Body of pancreas (tissue), 4 donors: ENCODE measurements around the gene ERBB2.

Experiments
- CTCF ChIP-seq, 7 experiments: fragments of 450-650 bp in 4 of 7; fragments of 200-600 bp in 3 of 7; sonication (generic) in 3 of 7; IDR thresholded peaks; one replicate each; pipeline ENCODE4 v1.5.1; 2016 to 2019; ENCODE audit warnings: antibody characterized with exemption in 7 of 7
- POLR2A ChIP-seq, 3 donors: fragments of 450-650 bp; IDR thresholded peaks; one replicate each; pipeline ENCODE4 v1.6.1; 2016; ENCODE audit warnings: antibody characterized with exemption in 3 of 3, mild to moderate bottlenecking in 2 of 3

DNA sequence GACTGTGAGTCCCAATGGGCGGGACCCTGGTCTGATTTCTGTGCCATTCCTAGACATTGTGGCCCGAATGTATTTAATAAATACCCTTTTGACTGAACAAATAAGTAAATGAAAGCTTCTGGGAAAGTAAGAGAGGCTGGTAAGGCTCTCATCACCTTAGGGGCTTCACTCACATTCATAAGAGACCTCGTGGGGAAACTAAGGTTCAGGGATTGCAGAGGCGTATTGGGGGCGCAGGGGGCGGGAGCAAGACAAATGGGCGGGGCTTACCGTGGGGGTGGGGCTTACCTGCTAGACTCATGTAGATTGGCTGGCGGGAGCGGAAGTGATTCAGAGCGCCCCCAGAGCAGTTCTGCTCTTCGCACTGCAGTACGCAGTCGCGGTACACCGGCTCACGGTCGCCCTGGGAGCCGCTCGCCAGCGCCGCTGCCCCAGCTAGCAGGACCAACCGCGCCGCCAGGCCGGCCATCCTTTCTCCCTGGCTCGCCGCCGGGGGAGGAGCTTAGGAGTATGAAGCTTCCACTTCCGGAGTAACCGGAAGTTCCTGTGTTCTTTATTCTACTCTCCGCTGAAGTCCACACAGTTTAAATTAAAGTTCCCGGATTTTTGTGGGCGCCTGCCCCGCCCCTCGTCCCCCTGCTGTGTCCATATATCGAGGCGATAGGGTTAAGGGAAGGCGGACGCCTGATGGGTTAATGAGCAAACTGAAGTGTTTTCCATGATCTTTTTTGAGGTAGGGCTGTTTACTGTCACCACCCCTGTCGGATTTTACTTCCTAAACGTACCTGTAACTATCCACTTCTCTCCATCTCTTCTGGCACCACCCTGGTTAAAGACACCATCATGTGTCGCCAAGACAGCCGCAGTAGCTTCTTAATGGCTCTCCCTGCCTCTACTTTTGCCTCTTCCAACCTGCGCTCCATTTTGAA, 12.1 kb upstream of the ERBB2 start, which contains the start of gene PGAP3:
- peak in 2 of 3 donors; percentile 67 to 71 for TF ChIP-seq POLR2A (IDR thresholded peaks at IDR 0.05)
- no peak for TF ChIP-seq CTCF (IDR thresholded peaks at IDR 0.05)
